GM23338 (cell line): ENCODE results near the gene TMBIM6. TPM values are rescaled to one million over a fixed set of nuclear protein-coding genes. Genes with fewer than 3 reads are reported as not detected.

ENCODE experiments used
- ATAC-seq: fragments of 200-7000 bp; cut with Tn5 transposase; 3 replicates; pipeline ENCODE4 v1.9.1; 2020
- DNase-seq: peaks from one replicate; pipeline ENCODE4 v3.0.0-alpha.2; 2015; ENCODE audit warnings: low spot score
- H2AFZ ChIP-seq: fragments of 200-600 bp; sonication (generic); 2 replicates; pipeline ENCODE4 v1.8.0; 2016; ENCODE audit warnings: antibody characterized with exemption, mild to moderate bottlenecking, moderate library complexity
- H3F3A ChIP-seq: fragments of 200-600 bp; sonication (generic); replicated peaks from 2 replicates; pipeline ENCODE4 v1.8.0; 2017; ENCODE audit warnings: antibody characterized with exemption, mixed run types, low read depth
- H3K27ac ChIP-seq: fragments of 200-600 bp; sonication (generic); 2 replicates; pipeline ENCODE4 v1.6.1; 2016; ENCODE audit warnings: low read depth
- H3K27me3 ChIP-seq: fragments of 200-600 bp; sonication (generic); 2 replicates; pipeline ENCODE4 v1.8.0; 2016; ENCODE audit warnings: mild to moderate bottlenecking, mixed run types, moderate library complexity; ENCODE audit not compliant: insufficient read depth
- H3K36me3 ChIP-seq: fragments of 200-600 bp; sonication (generic); 2 replicates; pipeline ENCODE4 v1.8.0; 2016; ENCODE audit warnings: mild to moderate bottlenecking; ENCODE audit not compliant: insufficient read depth
- H3K4me1 ChIP-seq: fragments of 200-600 bp; sonication (generic); 2 replicates; pipeline ENCODE4 v1.8.0; 2016; ENCODE audit warnings: mild to moderate bottlenecking, moderate library complexity; ENCODE audit not compliant: insufficient read depth
- H3K4me2 ChIP-seq: fragments of 200-600 bp; sonication (generic); 2 replicates; pipeline ENCODE4 v1.7.1; 2017; ENCODE audit warnings: mixed run types
- H3K4me3 ChIP-seq: fragments of 200-600 bp; sonication (generic); 2 replicates; pipeline ENCODE4 v1.6.1; 2016; ENCODE audit warnings: mixed run types
- H3K79me2 ChIP-seq: fragments of 200-600 bp; sonication (generic); replicated peaks from 2 replicates; pipeline ENCODE4 v1.8.0; 2017; ENCODE audit warnings: mild to moderate bottlenecking; ENCODE audit not compliant: insufficient read depth
- H3K9me2 ChIP-seq: fragments of 200-600 bp; sonication (generic); 2 replicates; pipeline ENCODE4 v1.8.0; 2017; ENCODE audit not compliant: insufficient read depth
- H4K20me1 ChIP-seq: fragments of 200-600 bp; sonication (generic); replicated peaks from 2 replicates; pipeline ENCODE4 v1.8.0; 2017; ENCODE audit warnings: mild to moderate bottlenecking; ENCODE audit not compliant: insufficient read depth
- H3K27ac Mint-ChIP-seq: 2 replicates; pipeline ENCODE4 v1.8.0; 2020; ENCODE audit warnings: inconsistent platforms, mild to moderate bottlenecking, moderate library complexity, mixed read lengths
- H3K27me3 Mint-ChIP-seq: 3 replicates; pipeline ENCODE4 v1.8.0; 2022; ENCODE audit warnings: low read depth, mild to moderate bottlenecking, moderate library complexity, mixed read lengths, inconsistent platforms; ENCODE audit not compliant: insufficient read depth, poor library complexity
- H3K36me3 Mint-ChIP-seq: 3 replicates; pipeline ENCODE4 v1.8.0; 2021; ENCODE audit warnings: low read depth, mild to moderate bottlenecking, inconsistent platforms, moderate library complexity, mixed read lengths
- H3K4me1 Mint-ChIP-seq: 3 replicates; pipeline ENCODE4 v1.8.0; 2020; ENCODE audit warnings: mild to moderate bottlenecking, inconsistent platforms, mixed read lengths
- H3K4me3 Mint-ChIP-seq: 3 replicates; pipeline ENCODE4 v1.8.0; 2021; ENCODE audit warnings: moderate library complexity, mild to moderate bottlenecking, inconsistent platforms, mixed read lengths
- H3K9me3 Mint-ChIP-seq: 3 replicates; pipeline ENCODE4 v1.8.0; 2020; ENCODE audit warnings: moderate library complexity, mild to moderate bottlenecking, inconsistent platforms, mixed read lengths
- CREB1 ChIP-seq: fragments of 250-450 bp; sonication (Bioruptor Pico); IDR thresholded peaks from 2 replicates; pipeline ENCODE4 v1.5.0; 2020; ENCODE audit warnings: low read depth, mild to moderate bottlenecking, moderate library complexity
- EZH2phosphoT487 ChIP-seq: fragments of 200-600 bp; sonication (generic); IDR thresholded peaks from one replicate; pipeline ENCODE4 v1.8.1; 2018; ENCODE audit warnings: antibody characterized with exemption; ENCODE audit not compliant: unreplicated experiment
- STAT1 ChIP-seq: IDR thresholded peaks from one replicate; pipeline ENCODE4 v1.6.1; 2016; ENCODE audit warnings: antibody characterized with exemption; ENCODE audit not compliant: unreplicated experiment
- polyA plus RNA-seq: library from polyadenylated mRNA; unstranded; fragments of >200 nt; fragmentation: Nextera tagmentation; extraction: Ambion mirVana; gene quantifications from 2 replicates; pipeline ENCODE4 v1.2.1, GENCODE V29; 2016
- total RNA-seq: library from RNA; depleted of rRNA; stranded (reverse); fragments of >200 nt; shearing (Covaris generic); gene quantifications from 2 replicates; pipeline ENCODE4 v1.2.3, GENCODE V29; 2014
- TF ChIP-seq, protein P1 (sequence below): fragments of 250-450 bp; sonication (Bioruptor Pico); IDR thresholded peaks from 2 replicates; pipeline ENCODE4 v1.5.0; 2020; ENCODE audit warnings: mild to moderate bottlenecking, moderate library complexity
- TF ChIP-seq, protein P2 (sequence below): IDR thresholded peaks from 2 replicates; pipeline ENCODE4 v1.6.1; 2016; ENCODE audit warnings: antibody characterized with exemption

Gene TMBIM6
- total and polyA plus RNA-seq, 2 experiments from 2014 or later, result 245 to 349 TPM

DNA sequence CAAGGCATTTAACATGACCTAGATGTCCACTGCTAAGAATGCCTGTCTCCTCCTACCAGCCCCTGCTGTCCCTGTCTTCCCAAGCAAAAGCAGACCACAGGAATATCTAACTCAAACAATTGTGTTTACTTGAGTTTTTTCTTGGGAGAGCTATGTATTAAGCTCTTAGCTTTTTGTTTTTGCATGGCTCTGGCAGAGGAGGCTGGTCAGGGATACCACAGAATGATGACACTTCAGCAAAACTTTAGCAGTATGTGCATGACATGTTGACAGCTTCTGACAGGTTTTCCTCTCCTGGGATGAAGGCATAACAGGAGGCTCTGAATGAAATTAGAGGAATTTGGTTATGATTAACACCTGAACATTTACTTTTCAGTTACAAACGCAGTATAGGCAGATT, 6.9 kb downstream of the TMBIM6 start (continued):
- TF ChIP-seq, protein P1, sequence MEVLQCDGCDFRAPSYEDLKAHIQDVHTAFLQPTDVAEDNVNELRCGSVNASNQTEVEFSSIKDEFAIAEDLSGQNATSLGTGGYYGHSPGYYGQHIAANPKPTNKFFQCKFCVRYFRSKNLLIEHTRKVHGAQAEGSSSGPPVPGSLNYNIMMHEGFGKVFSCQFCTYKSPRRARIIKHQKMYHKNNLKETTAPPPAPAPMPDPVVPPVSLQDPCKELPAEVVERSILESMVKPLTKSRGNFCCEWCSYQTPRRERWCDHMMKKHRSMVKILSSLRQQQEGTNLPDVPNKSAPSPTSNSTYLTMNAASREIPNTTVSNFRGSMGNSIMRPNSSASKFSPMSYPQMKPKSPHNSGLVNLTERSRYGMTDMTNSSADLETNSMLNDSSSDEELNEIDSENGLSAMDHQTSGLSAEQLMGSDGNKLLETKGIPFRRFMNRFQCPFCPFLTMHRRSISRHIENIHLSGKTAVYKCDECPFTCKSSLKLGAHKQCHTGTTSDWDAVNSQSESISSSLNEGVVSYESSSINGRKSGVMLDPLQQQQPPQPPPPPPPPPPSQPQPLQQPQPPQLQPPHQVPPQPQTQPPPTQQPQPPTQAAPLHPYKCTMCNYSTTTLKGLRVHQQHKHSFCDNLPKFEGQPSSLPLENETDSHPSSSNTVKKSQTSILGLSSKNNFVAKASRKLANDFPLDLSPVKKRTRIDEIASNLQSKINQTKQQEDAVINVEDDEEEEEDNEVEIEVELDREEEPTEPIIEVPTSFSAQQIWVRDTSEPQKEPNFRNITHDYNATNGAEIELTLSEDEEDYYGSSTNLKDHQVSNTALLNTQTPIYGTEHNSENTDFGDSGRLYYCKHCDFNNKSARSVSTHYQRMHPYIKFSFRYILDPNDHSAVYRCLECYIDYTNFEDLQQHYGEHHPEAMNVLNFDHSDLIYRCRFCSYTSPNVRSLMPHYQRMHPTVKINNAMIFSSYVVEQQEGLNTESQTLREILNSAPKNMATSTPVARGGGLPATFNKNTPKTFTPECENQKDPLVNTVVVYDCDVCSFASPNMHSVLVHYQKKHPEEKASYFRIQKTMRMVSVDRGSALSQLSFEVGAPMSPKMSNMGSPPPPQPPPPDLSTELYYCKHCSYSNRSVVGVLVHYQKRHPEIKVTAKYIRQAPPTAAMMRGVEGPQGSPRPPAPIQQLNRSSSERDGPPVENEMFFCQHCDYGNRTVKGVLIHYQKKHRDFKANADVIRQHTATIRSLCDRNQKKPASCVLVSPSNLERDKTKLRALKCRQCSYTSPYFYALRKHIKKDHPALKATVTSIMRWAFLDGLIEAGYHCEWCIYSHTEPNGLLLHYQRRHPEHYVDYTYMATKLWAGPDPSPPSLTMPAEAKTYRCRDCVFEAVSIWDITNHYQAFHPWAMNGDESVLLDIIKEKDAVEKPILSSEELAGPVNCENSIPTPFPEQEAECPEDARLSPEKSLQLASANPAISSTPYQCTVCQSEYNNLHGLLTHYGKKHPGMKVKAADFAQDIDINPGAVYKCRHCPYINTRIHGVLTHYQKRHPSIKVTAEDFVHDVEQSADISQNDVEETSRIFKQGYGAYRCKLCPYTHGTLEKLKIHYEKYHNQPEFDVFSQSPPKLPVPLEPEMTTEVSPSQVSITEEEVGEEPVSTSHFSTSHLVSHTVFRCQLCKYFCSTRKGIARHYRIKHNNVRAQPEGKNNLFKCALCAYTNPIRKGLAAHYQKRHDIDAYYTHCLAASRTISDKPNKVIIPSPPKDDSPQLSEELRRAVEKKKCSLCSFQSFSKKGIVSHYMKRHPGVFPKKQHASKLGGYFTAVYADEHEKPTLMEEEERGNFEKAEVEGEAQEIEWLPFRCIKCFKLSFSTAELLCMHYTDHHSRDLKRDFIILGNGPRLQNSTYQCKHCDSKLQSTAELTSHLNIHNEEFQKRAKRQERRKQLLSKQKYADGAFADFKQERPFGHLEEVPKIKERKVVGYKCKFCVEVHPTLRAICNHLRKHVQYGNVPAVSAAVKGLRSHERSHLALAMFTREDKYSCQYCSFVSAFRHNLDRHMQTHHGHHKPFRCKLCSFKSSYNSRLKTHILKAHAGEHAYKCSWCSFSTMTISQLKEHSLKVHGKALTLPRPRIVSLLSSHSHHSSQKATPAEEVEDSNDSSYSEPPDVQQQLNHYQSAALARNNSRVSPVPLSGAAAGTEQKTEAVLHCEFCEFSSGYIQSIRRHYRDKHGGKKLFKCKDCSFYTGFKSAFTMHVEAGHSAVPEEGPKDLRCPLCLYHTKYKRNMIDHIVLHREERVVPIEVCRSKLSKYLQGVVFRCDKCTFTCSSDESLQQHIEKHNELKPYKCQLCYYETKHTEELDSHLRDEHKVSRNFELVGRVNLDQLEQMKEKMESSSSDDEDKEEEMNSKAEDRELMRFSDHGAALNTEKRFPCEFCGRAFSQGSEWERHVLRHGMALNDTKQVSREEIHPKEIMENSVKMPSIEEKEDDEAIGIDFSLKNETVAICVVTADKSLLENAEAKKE (CRISPR knock-in tag), result no peak
- TF ChIP-seq STAT1 (no peak), CREB1 (CRISPR knock-in tag) (no peak)

DNA sequence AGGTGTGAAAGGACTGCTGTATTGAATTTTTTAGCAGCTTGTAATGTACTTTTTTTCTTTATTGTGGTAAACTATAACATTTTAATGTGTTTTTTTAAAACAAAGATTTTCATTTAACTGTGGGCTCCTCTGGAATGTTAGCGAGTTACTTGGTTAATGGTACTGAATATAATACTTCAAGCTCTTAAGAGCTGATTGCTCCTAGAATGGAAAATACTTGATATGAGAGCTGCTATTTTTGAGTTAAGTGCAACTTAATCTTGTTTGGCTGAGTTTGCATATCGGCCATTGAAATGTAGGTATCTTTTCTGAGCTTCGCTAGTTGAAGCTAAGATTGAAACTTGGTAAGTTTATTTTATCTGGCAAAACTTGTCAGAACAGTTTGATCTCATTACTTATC, 7.4 kb downstream of the TMBIM6 start:
- peaks cover 100% of the 10 kb centered on the region for H3K79me2 ChIP-seq
- no peaks in the 10 kb centered on the region for H3K9me3 Mint-ChIP-seq
- H3K4me3 ChIP-seq, result no peak overlapping the region
- ATAC-seq (no peak), DNase-seq (no peak)
- no peaks in the 10 kb centered on the region for H3K27me3 ChIP-seq
- peaks cover 2% of the 10 kb centered on the region for H3K27me3 Mint-ChIP-seq
- peaks cover 27% of the 10 kb centered on the region for H3K36me3 Mint-ChIP-seq
- H3K9me2 ChIP-seq, result no peaks in the 10 kb centered on the region
- H3K36me3 ChIP-seq, result peaks cover 15% of the 10 kb centered on the region
- H3F3A ChIP-seq, result no peaks in the 10 kb centered on the region
- no peak overlapping the region for H3K4me3 Mint-ChIP-seq
- H2AFZ ChIP-seq, result no peak overlapping the region
- H3K4me1 Mint-ChIP-seq, result peaks cover 38% of the 10 kb centered on the region
- no peak overlapping the region for H3K27ac ChIP-seq
- no peak overlapping the region for H3K27ac Mint-ChIP-seq
- H3K4me1 ChIP-seq, result peaks cover 6% of the 10 kb centered on the region
- peaks cover 88% of the 10 kb centered on the region for H4K20me1 ChIP-seq
- no peak overlapping the region for H3K4me2 ChIP-seq
- TF ChIP-seq, protein P2, sequence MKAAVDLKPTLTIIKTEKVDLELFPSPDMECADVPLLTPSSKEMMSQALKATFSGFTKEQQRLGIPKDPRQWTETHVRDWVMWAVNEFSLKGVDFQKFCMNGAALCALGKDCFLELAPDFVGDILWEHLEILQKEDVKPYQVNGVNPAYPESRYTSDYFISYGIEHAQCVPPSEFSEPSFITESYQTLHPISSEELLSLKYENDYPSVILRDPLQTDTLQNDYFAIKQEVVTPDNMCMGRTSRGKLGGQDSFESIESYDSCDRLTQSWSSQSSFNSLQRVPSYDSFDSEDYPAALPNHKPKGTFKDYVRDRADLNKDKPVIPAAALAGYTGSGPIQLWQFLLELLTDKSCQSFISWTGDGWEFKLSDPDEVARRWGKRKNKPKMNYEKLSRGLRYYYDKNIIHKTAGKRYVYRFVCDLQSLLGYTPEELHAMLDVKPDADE, result no peak
- TF ChIP-seq, protein P1 (CRISPR knock-in tag), result no peak
- TF ChIP-seq EZH2phosphoT487, result no peak
